NB4 (cell line): Measurements from ENCODE around the gene SLF2.
"Not testable (repeated sequence)": the region's sequence is repeated elsewhere in the genome, so short reads cannot be mapped to it uniquely, and the experiment has no call there.

Source experiments
- DNase-seq: peaks from one replicate; pipeline ENCODE4 v3.0.0; 2010; ENCODE audit warnings: low read depth
- H3K4me3 ChIP-seq: one replicate; pipeline ENCODE4 v1.5.1; 2011; ENCODE audit warnings: mild to moderate bottlenecking, low read depth, low read length, moderate library complexity
- CTCF ChIP-seq: IDR thresholded peaks from one replicate; pipeline ENCODE4 v1.5.1; 2012; ENCODE audit warnings: low read depth, low read length
- MAX ChIP-seq: IDR thresholded peaks from 2 replicates; pipeline ENCODE4 v1.6.1; 2011; ENCODE audit warnings: low read depth, low read length
- MYC ChIP-seq: IDR thresholded peaks from 2 replicates; pipeline ENCODE4 v1.6.1; 2011; ENCODE audit warnings: low read depth, low read length
- POLR2A ChIP-seq: IDR thresholded peaks from 2 replicates; pipeline ENCODE4 v1.6.1; 2011; ENCODE audit warnings: mild to moderate bottlenecking; ENCODE audit not compliant: insufficient read length; ENCODE audit errors: extremely low read depth

The SLF2 gene

GRCh38 chr10:100882252-100882651 is 30.5 kb upstream of the SLF2 start:
- TF ChIP-seq CTCF (no peak), MAX (no peak), POLR2A (no peak), MYC (no peak)
- DNase-seq: no peak
- no peak overlapping the region for H3K4me3 ChIP-seq

GRCh38 chr10:100882671-100883311 is 30.0 kb upstream of the SLF2 start:
- TF ChIP-seq POLR2A: no peak
- TF ChIP-seq MAX: no peak
- no peak for TF ChIP-seq CTCF
- TF ChIP-seq MYC: no peak
- DNase-seq: no peak
- no peak overlapping the region for H3K4me3 ChIP-seq

- H3K4me3 ChIP-seq: no peak overlapping the region
- no peak for TF ChIP-seq POLR2A
- TF ChIP-seq MYC: no peak
- no peak for TF ChIP-seq MAX
- TF ChIP-seq CTCF: no peak
- no peak for DNase-seq
Observed at GRCh38 chr10:100883312-100883821, 29.4 kb upstream of the SLF2 start.

- not testable (repeated sequence) for H3K4me3 ChIP-seq, DNase-seq
Observed at GRCh38 chr10:100885611-100886010, 27.2 kb upstream of the SLF2 start.

GRCh38 chr10:100886091-100886490 is 26.7 kb upstream of the SLF2 start:
- no peak for DNase-seq
- H3K4me3 ChIP-seq: no peak overlapping the region
- no peak for TF ChIP-seq MYC
- TF ChIP-seq MAX: no peak
- TF ChIP-seq CTCF: no peak
- TF ChIP-seq POLR2A: no peak

- DNase-seq: no peak
- no peak overlapping the region for H3K4me3 ChIP-seq
- TF ChIP-seq CTCF (no peak), MAX (no peak), POLR2A (no peak), MYC (no peak)
Observed at GRCh38 chr10:100886521-100886920, 26.2 kb upstream of the SLF2 start.
